Endothelial cell of umbilical vein (primary cell): ENCODE data around the gene OCA2. TPM values are rescaled to one million over a fixed set of nuclear protein-coding genes. Genes with fewer than 3 reads are reported as not detected.

ENCODE experiments used
- BruUV-seq: library from RNA; stranded (reverse); fragments of 400-500 nt; replicated peaks from 2 replicates; lab custom pipeline; 2021; lab: Mats Ljungman, UMichigan
- CTCF ChIA-PET: fragments of 300-600, 350-600 bp; sonication (Branson Sonifier 250); formaldehyde crosslinking; loops from one replicate; lab custom pipeline; 2021; ENCODE audit warnings: antibody characterized with exemption, inconsistent platforms; lab: Charles Lee
- POLR2A ChIA-PET: fragments of 300-600, 350-600 bp; sonication (Branson Sonifier 250); formaldehyde crosslinking; loops from one replicate; lab custom pipeline; 2021; ENCODE audit warnings: antibody characterized with exemption, inconsistent platforms; lab: Charles Lee
- DNase-seq: peaks from one replicate; pipeline ENCODE4 v3.0.0-alpha.2; 2011; ENCODE audit warnings: low read depth, low spot score
- FAIRE-seq: peaks from 2 replicates; lab custom pipeline; 2011; peaks lifted over from hg19 to GRCh38; lab: Jason Lieb, UNC
- H2AFZ ChIP-seq: 2 replicates; pipeline ENCODE4 v1.6.0; 2012; ENCODE audit warnings: low read depth, low read length, control low read depth, inconsistent platforms
- H3K27ac ChIP-seq: 2 replicates; pipeline ENCODE4 v1.5.1; 2011; ENCODE audit warnings: low read depth, mild to moderate bottlenecking, control low read depth, low read length, moderate library complexity; ENCODE audit not compliant: insufficient read depth
- H3K27me3 ChIP-seq, 2 experiments: 2 replicates each; pipeline versions ENCODE4 v1.6.0 to v1.6.1; 2011; ENCODE audit warnings: low read length in 2 of 2, mixed read lengths in 1 of 2; ENCODE audit not compliant: control insufficient read depth in 2 of 2, insufficient read depth in 2 of 2
- H3K36me3 ChIP-seq, 2 experiments: 2 replicates in 1 of 2; 3 replicates in 1 of 2; pipeline ENCODE4 v1.5.1; 2011; ENCODE audit warnings: low read length in 2 of 2, mild to moderate bottlenecking in 1 of 2, moderate library complexity in 1 of 2; ENCODE audit not compliant: control insufficient read depth in 2 of 2, insufficient read depth in 2 of 2; ENCODE audit errors: extremely low read depth in 1 of 2
- H3K4me1 ChIP-seq: 3 replicates; pipeline ENCODE4 v1.5.1; 2011; ENCODE audit warnings: mild to moderate bottlenecking, low read length; ENCODE audit not compliant: control insufficient read depth, insufficient read depth; ENCODE audit errors: extremely low read depth
- H3K4me2 ChIP-seq: 2 replicates; pipeline ENCODE4 v1.6.1; 2011; ENCODE audit warnings: low read length, control low read depth, mixed read lengths; ENCODE audit not compliant: insufficient read depth
- H3K4me3 ChIP-seq, 3 experiments: fragments of 200-600 bp in 1 of 3; sonication (generic), shearing (Covaris generic) in 1 of 3; replicated peaks in 1 of 3; 2 replicates each; pipeline ENCODE4 v1.5.1; 2011 to 2016; ENCODE audit warnings: control low read depth in 3 of 3, low read length in 3 of 3, mild to moderate bottlenecking in 2 of 3, inconsistent platforms in 1 of 3, low read depth in 1 of 3, moderate library complexity in 1 of 3; ENCODE audit not compliant: insufficient read depth in 1 of 3
- H3K79me2 ChIP-seq: 2 replicates; pipeline ENCODE4 v1.6.0; 2012; ENCODE audit warnings: low read length, inconsistent platforms; ENCODE audit not compliant: control insufficient read depth, insufficient read depth
- H3K9ac ChIP-seq: replicated peaks from 2 replicates; pipeline ENCODE3; 2011; ENCODE audit warnings: low read length, control low read depth; ENCODE audit not compliant: insufficient read depth; ENCODE audit errors: extremely low read depth
- H3K9me1 ChIP-seq: replicated peaks from 3 replicates; pipeline ENCODE4 v1.6.0; 2011; ENCODE audit warnings: mild to moderate bottlenecking, low read length; ENCODE audit not compliant: control insufficient read depth, insufficient read depth; ENCODE audit errors: extremely low read depth
- H3K9me3 ChIP-seq: replicated peaks from 2 replicates; pipeline ENCODE4 v1.5.1; 2012; ENCODE audit warnings: low read length, inconsistent platforms; ENCODE audit not compliant: control insufficient read depth, insufficient read depth
- H4K20me1 ChIP-seq: replicated peaks from 2 replicates; pipeline ENCODE3; 2011; ENCODE audit warnings: mild to moderate bottlenecking, low read length; ENCODE audit not compliant: control insufficient read depth, insufficient read depth; ENCODE audit errors: extremely low read depth
- EZH2 ChIP-seq: IDR thresholded peaks from 2 replicates; pipeline ENCODE4 v1.6.1; 2012; ENCODE audit warnings: borderline replicate concordance, low read depth, mild to moderate bottlenecking, moderate library complexity, low read length, inconsistent platforms; ENCODE audit not compliant: severe bottlenecking
- FOS ChIP-seq: IDR thresholded peaks from 2 replicates; pipeline ENCODE4 v1.6.1; 2011; ENCODE audit warnings: mild to moderate bottlenecking, low read length, moderate library complexity, borderline replicate concordance; ENCODE audit not compliant: insufficient read depth
- GATA2 ChIP-seq: IDR thresholded peaks from 2 replicates; pipeline ENCODE4 v1.7.0; 2011; ENCODE audit warnings: low read depth, mild to moderate bottlenecking, moderate library complexity, mixed read lengths, low read length; ENCODE audit not compliant: insufficient read length, insufficient read depth
- JUN ChIP-seq: IDR thresholded peaks from 2 replicates; pipeline ENCODE4 v1.6.1; 2011; ENCODE audit warnings: borderline replicate concordance, low read depth; ENCODE audit not compliant: insufficient read length, insufficient read depth
- MYC ChIP-seq: IDR thresholded peaks from one replicate; pipeline ENCODE4 v1.6.1; 2011; ENCODE audit warnings: mild to moderate bottlenecking, low read depth, low read length
- POLR2A ChIP-seq: IDR thresholded peaks from 2 replicates; pipeline ENCODE4 v1.6.1; 2012; ENCODE audit warnings: low read depth, mild to moderate bottlenecking, control low read depth, low read length
- POLR2AphosphoS5 ChIP-seq: IDR thresholded peaks from 2 replicates; pipeline ENCODE4 v1.6.1; 2012; ENCODE audit warnings: low read depth, mild to moderate bottlenecking, control low read depth, low read length, moderate library complexity; ENCODE audit not compliant: insufficient read depth
- dilution Hi-C: fragments of 300-500 bp; cut with MboI; formaldehyde crosslinking; loops from one replicate; pipeline ENCODE4 v1.15.0; 2019; ENCODE audit warnings: low sequenced_read_pairs; ENCODE audit not compliant: extremely low pct_ligation_motif_present
- intact Hi-C: fragments of 100-400 bp; cut with micrococcal nuclease; formaldehyde crosslinking; loops from one replicate; pipeline ENCODE4 v1.10.0; 2022
- polyA plus RNA-seq, 4 experiments: library from polyadenylated mRNA; depleted of rRNA in 3 of 4; stranded (reverse) in 3 of 4; unstranded in 1 of 4; fragments of >200 nt; gene quantifications; 2 replicates each; pipeline versions ENCODE4 v1.2.1 to v1.2.3, GENCODE V29; 2011 to 2012; ENCODE audit warnings: missing spikeins in 1 of 4
- total RNA-seq: library from RNA; stranded (reverse); gene quantifications from 2 replicates; pipeline ENCODE4 v1.2.3, GENCODE V29; 2021
- TF ChIP-seq, protein P1 (sequence below): IDR thresholded peaks from 2 replicates; pipeline ENCODE4 v1.6.1; 2011; ENCODE audit not compliant: insufficient read depth, insufficient read length
- TF ChIP-seq, protein P2 (sequence below), 2 donors: IDR thresholded peaks; 1 replicate in 1 of 2; 2 replicates in 1 of 2; pipeline ENCODE4 v1.5.1; 2011; ENCODE audit warnings: low read length in 2 of 2, mild to moderate bottlenecking in 2 of 2, moderate library complexity in 2 of 2, control low read depth in 1 of 2, inconsistent platforms in 1 of 2, low read depth in 1 of 2; ENCODE audit not compliant: insufficient read depth in 1 of 2; ENCODE audit errors: extremely low read depth in 1 of 2

The OCA2 gene
- total and polyA plus RNA-seq, 2 donors (not counting 3 experiments of a cell fraction or from before 2014, with no cell fraction given) = not detected

DNA sequence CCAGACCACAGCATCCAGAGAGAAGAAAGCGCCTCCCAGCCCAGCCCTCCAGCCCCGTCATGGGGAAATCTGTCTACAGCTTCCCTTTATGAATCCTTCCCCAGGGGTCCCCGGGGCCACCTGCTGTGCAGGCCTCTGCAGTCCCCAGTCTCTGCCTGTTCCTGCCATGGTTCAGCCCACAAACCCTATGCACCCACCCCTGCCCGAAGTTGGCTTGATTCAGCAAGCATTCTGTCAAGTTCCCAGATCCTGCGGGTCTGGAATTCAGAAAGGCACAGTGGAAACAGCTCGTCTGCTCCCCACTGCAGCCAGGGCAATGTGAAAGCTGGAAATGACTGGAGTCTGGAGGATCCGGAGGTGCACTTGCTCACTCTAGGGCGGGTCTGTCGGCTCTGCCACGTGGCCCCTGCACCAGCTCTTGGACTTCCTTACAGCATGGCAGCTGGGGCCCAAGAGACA lies 2.9 kb upstream of the OCA2 start:
- H4K20me1 ChIP-seq = no peaks in the 10 kb centered on the region
- no peak overlapping the region for H3K4me2 ChIP-seq
- no peaks in the 10 kb centered on the region for H3K79me2 ChIP-seq
- intact Hi-C loops = no loop called here
- FAIRE-seq = no peak
- H3K4me3 ChIP-seq = no peak overlapping the region
- no peak overlapping the region for H2AFZ ChIP-seq
- H3K9me1 ChIP-seq = no peaks in the 10 kb centered on the region
- dilution Hi-C loops = no loop called here
- CTCF ChIA-PET = interaction anchor here (1.4 kb wide), 1 partner anchor 1210 kb away, joined by 3 read pairs; no protein-coding TSS in a partner anchor
- no peaks in the 10 kb centered on the region for H3K36me3 ChIP-seq
- POLR2A ChIA-PET = no interaction called here
- H3K27me3 ChIP-seq = peaks cover 30 to 39% of the 10 kb centered on the region in 2 experiments
- H3K4me1 ChIP-seq = peaks cover 5% of the 10 kb centered on the region
- H3K27ac ChIP-seq = no peak overlapping the region
- DNase-seq = no peak
- no TSS peak for BruUV-seq
- no peak overlapping the region for H3K9ac ChIP-seq
- TF ChIP-seq GATA2 (no peak), JUN (no peak), FOS (no peak), MYC (no peak), EZH2 (no peak), POLR2AphosphoS5 (no peak), POLR2A (no peak)
- TF ChIP-seq, protein P1, sequence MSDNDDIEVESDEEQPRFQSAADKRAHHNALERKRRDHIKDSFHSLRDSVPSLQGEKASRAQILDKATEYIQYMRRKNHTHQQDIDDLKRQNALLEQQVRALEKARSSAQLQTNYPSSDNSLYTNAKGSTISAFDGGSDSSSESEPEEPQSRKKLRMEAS = no peak
- TF ChIP-seq, protein P2, sequence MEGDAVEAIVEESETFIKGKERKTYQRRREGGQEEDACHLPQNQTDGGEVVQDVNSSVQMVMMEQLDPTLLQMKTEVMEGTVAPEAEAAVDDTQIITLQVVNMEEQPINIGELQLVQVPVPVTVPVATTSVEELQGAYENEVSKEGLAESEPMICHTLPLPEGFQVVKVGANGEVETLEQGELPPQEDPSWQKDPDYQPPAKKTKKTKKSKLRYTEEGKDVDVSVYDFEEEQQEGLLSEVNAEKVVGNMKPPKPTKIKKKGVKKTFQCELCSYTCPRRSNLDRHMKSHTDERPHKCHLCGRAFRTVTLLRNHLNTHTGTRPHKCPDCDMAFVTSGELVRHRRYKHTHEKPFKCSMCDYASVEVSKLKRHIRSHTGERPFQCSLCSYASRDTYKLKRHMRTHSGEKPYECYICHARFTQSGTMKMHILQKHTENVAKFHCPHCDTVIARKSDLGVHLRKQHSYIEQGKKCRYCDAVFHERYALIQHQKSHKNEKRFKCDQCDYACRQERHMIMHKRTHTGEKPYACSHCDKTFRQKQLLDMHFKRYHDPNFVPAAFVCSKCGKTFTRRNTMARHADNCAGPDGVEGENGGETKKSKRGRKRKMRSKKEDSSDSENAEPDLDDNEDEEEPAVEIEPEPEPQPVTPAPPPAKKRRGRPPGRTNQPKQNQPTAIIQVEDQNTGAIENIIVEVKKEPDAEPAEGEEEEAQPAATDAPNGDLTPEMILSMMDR (IDR thresholded peaks at IDR 0.05; ENCODE audit: extremely low read depth in 1 of 2, insufficient read depth in 1 of 2, low read depth in 1 of 2, low read length in 2 of 2) = no peak
- H3K9me3 ChIP-seq = no peaks in the 10 kb centered on the region
